HepG2 (cell line): ENCODE data around the gene FKBP8. TPM values are rescaled to one million over a fixed set of nuclear protein-coding genes. Genes with fewer than 3 reads are reported as not detected.

Source experiments
- ATAC-seq: fragments of 200-7000 bp; cut with Tn5 transposase; 3 replicates; pipeline ENCODE4 v1.9.1; 2020; ENCODE audit warnings: mild to moderate bottlenecking, moderate library complexity
- BruUV-seq: library from RNA; stranded (reverse); fragments of 400-500 nt; replicated peaks from 2 replicates; lab custom pipeline; 2021; lab: Mats Ljungman, UMichigan
- CTCF ChIA-PET: fragments of 300-600 bp; formaldehyde crosslinking; extraction: SDS; loops from one replicate; lab custom pipeline; 2021; ENCODE audit warnings: low total read pairs, inconsistent platforms, low intra/inter-chr PET ratio; lab: Yijun Ruan, JAX
- POLR2A ChIA-PET: fragments of 350-600 bp; sonication (Branson Sonifier 250); formaldehyde crosslinking; loops from one replicate; lab custom pipeline; 2020; ENCODE audit warnings: antibody characterized with exemption, inconsistent platforms; lab: Yijun Ruan, JAX
- DNase-seq: peaks from one replicate; pipeline ENCODE4 v3.0.0-alpha.2; 2015; ENCODE audit warnings: low spot score
- FAIRE-seq: peaks from 3 replicates; lab custom pipeline; 2011; peaks lifted over from hg19 to GRCh38; lab: Jason Lieb, UNC
- H2AFZ ChIP-seq: one replicate; pipeline ENCODE4 v1.6.1; 2011; ENCODE audit warnings: low read length, inconsistent platforms
- H3K27ac ChIP-seq: fragments of 300-600 bp; 3 replicates; pipeline ENCODE4 v1.8.0; 2011; ENCODE audit warnings: mixed run types, mild to moderate bottlenecking, mixed read lengths, low read length, inconsistent platforms; ENCODE audit not compliant: insufficient read depth; ENCODE audit errors: extremely low read length
- H3K27me3 ChIP-seq, 2 experiments: fragments of 200-600 bp in 1 of 2; 2 replicates in 1 of 2; 3 replicates in 1 of 2; pipeline versions ENCODE4 v1.6.0 to v1.8.0; 2011; ENCODE audit warnings: low read length in 2 of 2, mild to moderate bottlenecking in 2 of 2, moderate library complexity in 2 of 2, inconsistent platforms in 1 of 2; ENCODE audit not compliant: insufficient read depth in 2 of 2, control insufficient read depth in 1 of 2
- H3K36me3 ChIP-seq, 2 experiments: fragments of 200-600 bp in 1 of 2; replicated peaks in 1 of 2; 2 replicates in 1 of 2; 3 replicates in 1 of 2; pipeline versions ENCODE4 v1.5.1 to v1.8.0; 2011; ENCODE audit warnings: low read length in 2 of 2, inconsistent platforms in 1 of 2; ENCODE audit not compliant: insufficient read depth in 2 of 2, control insufficient read depth in 1 of 2
- H3K4me1 ChIP-seq: 2 replicates; pipeline ENCODE4 v1.5.1; 2012; ENCODE audit warnings: low read length, inconsistent platforms; ENCODE audit not compliant: insufficient read depth
- H3K4me2 ChIP-seq: 2 replicates; pipeline ENCODE4 v1.6.0; 2011; ENCODE audit warnings: low read depth, low read length, inconsistent platforms
- H3K4me3 ChIP-seq, 3 experiments: fragments of 200-600 bp in 1 of 3; sonication (generic), shearing (Covaris generic) in 1 of 3; replicated peaks in 1 of 3; 2 replicates each; pipeline ENCODE4 v1.5.1; 2011 to 2016; ENCODE audit warnings: low read length in 3 of 3, inconsistent platforms in 2 of 3, low read depth in 2 of 3, mild to moderate bottlenecking in 2 of 3, control low read depth in 1 of 3, mixed read lengths in 1 of 3; ENCODE audit not compliant: insufficient read depth in 1 of 3
- H3K79me2 ChIP-seq: one replicate; pipeline ENCODE4 v1.6.1; 2011; ENCODE audit warnings: low read length, inconsistent platforms; ENCODE audit not compliant: insufficient read depth
- H3K9ac ChIP-seq: 2 replicates; pipeline ENCODE4 v1.6.0; 2011; ENCODE audit warnings: mild to moderate bottlenecking, low read depth, low read length, inconsistent platforms; ENCODE audit not compliant: insufficient read depth
- H3K9me3 ChIP-seq: 2 replicates; pipeline ENCODE4 v1.5.1; 2012; ENCODE audit warnings: mild to moderate bottlenecking, low read length
- H4K20me1 ChIP-seq: 2 replicates; pipeline ENCODE4 v1.6.0; 2011; ENCODE audit warnings: inconsistent platforms, mild to moderate bottlenecking, low read length, moderate library complexity; ENCODE audit not compliant: insufficient read depth
- FOXK2 ChIP-seq: fragments of 450-650 bp; IDR thresholded peaks from 2 replicates; pipeline ENCODE4 v1.6.1; 2016
- GABPB1 ChIP-seq: IDR thresholded peaks from 2 replicates; pipeline ENCODE4 v1.6.1; 2016; ENCODE audit warnings: mild to moderate bottlenecking, missing genetic modification reagents, moderate library complexity, missing compliant biosample characterization
- KDM6A ChIP-seq: IDR thresholded peaks from 2 replicates; pipeline ENCODE4 v1.6.1; 2016; ENCODE audit warnings: low read depth
- NR2F1 ChIP-seq, 2 experiments: fragments of 450-650 bp in 1 of 2; formaldehyde crosslinking in 1 of 2; IDR thresholded peaks; 2 replicates each; pipeline versions ENCODE4 v1.5.0 to v1.6.1; 2016 to 2020; ENCODE audit warnings: mild to moderate bottlenecking in 1 of 2, missing compliant biosample characterization in 1 of 2, missing genetic modification reagents in 1 of 2, moderate library complexity in 1 of 2
- ZNF12 ChIP-seq: sonication (generic); formaldehyde crosslinking; IDR thresholded peaks from 2 replicates; pipeline ENCODE4 v1.5.0; 2020; ENCODE audit warnings: missing genetic modification reagents
- ZNF562 ChIP-seq: sonication (generic); formaldehyde crosslinking; IDR thresholded peaks from 2 replicates; pipeline ENCODE4 v1.8.0; 2022; ENCODE audit warnings: missing genetic modification reagents, borderline replicate concordance
- ZNF563 ChIP-seq: sonication (generic); formaldehyde crosslinking; IDR thresholded peaks from 2 replicates; pipeline ENCODE4 v1.8.0; 2022; ENCODE audit warnings: mild to moderate bottlenecking, moderate library complexity, missing genetic modification reagents
- ZNF724P ChIP-seq: sonication (generic); formaldehyde crosslinking; IDR thresholded peaks from 2 replicates; pipeline ENCODE4 v1.8.0; 2022; ENCODE audit warnings: missing genetic modification reagents, borderline replicate concordance
- WGBS: methylation state at CpG from one replicate; pipeline ENCODE4 v1.1.6; 2017; ENCODE audit warnings: low lambda C conversion rate; 5-methylcytosine and 5-hydroxymethylcytosine counted together
- in situ Hi-C: cut with HindIII; loops from 2 replicates; pipeline ENCODE4 v1.10.0; 2017; ENCODE audit warnings: low pct_unique_long_range_greater_than_20kb; ENCODE audit not compliant: extremely low pct_ligation_motif_present
- intact Hi-C: fragments of 100-400 bp; cut with micrococcal nuclease; formaldehyde crosslinking; loops from one replicate; pipeline ENCODE4 v1.10.0; 2022; ENCODE audit not compliant: unreplicated experiment
- polyA plus RNA-seq, 8 experiments: library from polyadenylated mRNA; depleted of rRNA in 3 of 8; stranded (reverse) in 7 of 8; unstranded in 1 of 8; fragments of >200 nt; fragmentation: Illumina TruSeq in 4 of 8; extraction: Trizol in 4 of 8; gene quantifications; 2 replicates each; pipeline versions ENCODE4 v1.2.1 to v1.2.3, GENCODE V29; 2011 to 2016; ENCODE audit warnings: low read depth in 4 of 8, missing spikeins in 1 of 8, mixed read lengths in 1 of 8; ENCODE audit not compliant: insufficient read depth in 1 of 8
- total RNA-seq, 5 experiments: library from RNA; depleted of rRNA; stranded (reverse); fragments of >200 nt; fragmentation: Illumina TruSeq; extraction: Trizol; gene quantifications; 2 replicates each; pipeline ENCODE4 v1.2.3, GENCODE V29; 2016; ENCODE audit warnings: low read depth in 1 of 5
- TF ChIP-seq, protein P1 (sequence below): sonication (generic); formaldehyde crosslinking; IDR thresholded peaks from 2 replicates; pipeline ENCODE4 v1.5.0; 2020; ENCODE audit warnings: missing genetic modification reagents
- TF ChIP-seq, protein P2 (sequence below): sonication (generic); formaldehyde crosslinking; IDR thresholded peaks from 2 replicates; pipeline ENCODE4 v1.9.0; 2021; ENCODE audit warnings: mild to moderate bottlenecking, missing genetic modification reagents

The FKBP8 gene
- total and polyA plus RNA-seq, 2 of the 13 experiments (the other 11 are each of a cell fraction or from before 2014, with no cell fraction given): 81.7 to 93.9 TPM

DNA sequence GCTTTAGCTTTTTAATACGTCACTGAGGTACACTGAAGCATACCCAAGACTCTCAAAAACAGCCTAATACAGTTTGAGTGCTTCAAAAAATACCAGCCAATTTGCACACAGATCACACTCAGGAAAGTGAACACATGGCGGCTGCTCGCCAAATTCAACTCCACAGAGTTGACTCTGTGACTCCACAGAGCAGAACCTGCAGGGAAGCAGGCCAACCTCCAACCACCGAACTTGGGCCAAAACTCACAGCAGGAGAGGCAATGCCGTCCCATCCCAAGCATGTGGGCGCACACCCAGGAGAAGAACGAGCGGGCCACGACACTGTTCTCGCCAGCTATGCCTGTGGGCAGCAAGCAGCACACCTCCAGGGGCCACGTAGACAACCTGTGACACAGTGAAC is 42.6 kb downstream of the FKBP8 start (continued):
- TF ChIP-seq FOXK2 (no peak), KDM6A (CRISPR knock-in tag) (no peak), ZNF562 (CRISPR knock-in tag) (no peak), NR2F1 (CRISPR knock-in tag; IDR thresholded peaks at IDR 0.05) (no peak), ZNF724P (CRISPR knock-in tag) (no peak), GABPB1 (CRISPR knock-in tag) (no peak), ZNF12 (CRISPR knock-in tag) (no peak)

DNA sequence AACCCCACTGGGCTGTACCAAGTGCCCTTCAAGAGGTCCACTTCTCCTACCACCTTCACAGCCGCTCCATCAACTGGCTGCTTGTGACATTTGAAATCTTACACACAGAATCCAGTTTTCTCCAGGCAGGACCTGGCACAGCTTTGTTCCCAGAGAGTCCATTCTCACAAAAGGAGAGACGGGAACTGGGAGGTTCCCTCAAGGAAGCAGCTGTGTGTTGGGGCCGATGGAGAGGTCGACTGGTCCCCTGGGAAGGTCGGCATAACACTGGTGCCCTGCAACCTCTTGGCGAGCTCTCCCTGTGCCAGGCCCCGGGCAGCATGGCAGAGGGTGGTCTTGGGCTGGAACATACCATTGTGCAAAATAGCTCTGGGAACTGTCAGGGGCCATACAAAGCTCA is 43.0 kb downstream of the FKBP8 start:
- TF ChIP-seq ZNF563: no peak
- TF ChIP-seq, protein P1, sequence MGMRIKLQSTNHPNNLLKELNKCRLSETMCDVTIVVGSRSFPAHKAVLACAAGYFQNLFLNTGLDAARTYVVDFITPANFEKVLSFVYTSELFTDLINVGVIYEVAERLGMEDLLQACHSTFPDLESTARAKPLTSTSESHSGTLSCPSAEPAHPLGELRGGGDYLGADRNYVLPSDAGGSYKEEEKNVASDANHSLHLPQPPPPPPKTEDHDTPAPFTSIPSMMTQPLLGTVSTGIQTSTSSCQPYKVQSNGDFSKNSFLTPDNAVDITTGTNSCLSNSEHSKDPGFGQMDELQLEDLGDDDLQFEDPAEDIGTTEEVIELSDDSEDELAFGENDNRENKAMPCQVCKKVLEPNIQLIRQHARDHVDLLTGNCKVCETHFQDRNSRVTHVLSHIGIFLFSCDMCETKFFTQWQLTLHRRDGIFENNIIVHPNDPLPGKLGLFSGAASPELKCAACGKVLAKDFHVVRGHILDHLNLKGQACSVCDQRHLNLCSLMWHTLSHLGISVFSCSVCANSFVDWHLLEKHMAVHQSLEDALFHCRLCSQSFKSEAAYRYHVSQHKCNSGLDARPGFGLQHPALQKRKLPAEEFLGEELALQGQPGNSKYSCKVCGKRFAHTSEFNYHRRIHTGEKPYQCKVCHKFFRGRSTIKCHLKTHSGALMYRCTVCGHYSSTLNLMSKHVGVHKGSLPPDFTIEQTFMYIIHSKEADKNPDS (CRISPR knock-in tag): no peak
- TF ChIP-seq, protein P2, sequence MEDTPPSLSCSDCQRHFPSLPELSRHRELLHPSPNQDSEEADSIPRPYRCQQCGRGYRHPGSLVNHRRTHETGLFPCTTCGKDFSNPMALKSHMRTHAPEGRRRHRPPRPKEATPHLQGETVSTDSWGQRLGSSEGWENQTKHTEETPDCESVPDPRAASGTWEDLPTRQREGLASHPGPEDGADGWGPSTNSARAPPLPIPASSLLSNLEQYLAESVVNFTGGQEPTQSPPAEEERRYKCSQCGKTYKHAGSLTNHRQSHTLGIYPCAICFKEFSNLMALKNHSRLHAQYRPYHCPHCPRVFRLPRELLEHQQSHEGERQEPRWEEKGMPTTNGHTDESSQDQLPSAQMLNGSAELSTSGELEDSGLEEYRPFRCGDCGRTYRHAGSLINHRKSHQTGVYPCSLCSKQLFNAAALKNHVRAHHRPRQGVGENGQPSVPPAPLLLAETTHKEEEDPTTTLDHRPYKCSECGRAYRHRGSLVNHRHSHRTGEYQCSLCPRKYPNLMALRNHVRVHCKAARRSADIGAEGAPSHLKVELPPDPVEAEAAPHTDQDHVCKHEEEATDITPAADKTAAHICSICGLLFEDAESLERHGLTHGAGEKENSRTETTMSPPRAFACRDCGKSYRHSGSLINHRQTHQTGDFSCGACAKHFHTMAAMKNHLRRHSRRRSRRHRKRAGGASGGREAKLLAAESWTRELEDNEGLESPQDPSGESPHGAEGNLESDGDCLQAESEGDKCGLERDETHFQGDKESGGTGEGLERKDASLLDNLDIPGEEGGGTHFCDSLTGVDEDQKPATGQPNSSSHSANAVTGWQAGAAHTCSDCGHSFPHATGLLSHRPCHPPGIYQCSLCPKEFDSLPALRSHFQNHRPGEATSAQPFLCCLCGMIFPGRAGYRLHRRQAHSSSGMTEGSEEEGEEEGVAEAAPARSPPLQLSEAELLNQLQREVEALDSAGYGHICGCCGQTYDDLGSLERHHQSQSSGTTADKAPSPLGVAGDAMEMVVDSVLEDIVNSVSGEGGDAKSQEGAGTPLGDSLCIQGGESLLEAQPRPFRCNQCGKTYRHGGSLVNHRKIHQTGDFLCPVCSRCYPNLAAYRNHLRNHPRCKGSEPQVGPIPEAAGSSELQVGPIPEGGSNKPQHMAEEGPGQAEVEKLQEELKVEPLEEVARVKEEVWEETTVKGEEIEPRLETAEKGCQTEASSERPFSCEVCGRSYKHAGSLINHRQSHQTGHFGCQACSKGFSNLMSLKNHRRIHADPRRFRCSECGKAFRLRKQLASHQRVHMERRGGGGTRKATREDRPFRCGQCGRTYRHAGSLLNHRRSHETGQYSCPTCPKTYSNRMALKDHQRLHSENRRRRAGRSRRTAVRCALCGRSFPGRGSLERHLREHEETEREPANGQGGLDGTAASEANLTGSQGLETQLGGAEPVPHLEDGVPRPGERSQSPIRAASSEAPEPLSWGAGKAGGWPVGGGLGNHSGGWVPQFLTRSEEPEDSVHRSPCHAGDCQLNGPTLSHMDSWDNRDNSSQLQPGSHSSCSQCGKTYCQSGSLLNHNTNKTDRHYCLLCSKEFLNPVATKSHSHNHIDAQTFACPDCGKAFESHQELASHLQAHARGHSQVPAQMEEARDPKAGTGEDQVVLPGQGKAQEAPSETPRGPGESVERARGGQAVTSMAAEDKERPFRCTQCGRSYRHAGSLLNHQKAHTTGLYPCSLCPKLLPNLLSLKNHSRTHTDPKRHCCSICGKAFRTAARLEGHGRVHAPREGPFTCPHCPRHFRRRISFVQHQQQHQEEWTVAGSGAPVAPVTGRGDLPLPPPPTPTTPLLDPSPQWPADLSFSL (CRISPR knock-in tag): no peak
- peaks cover 94% of the 10 kb centered on the region for H3K79me2 ChIP-seq
- no peaks in the 10 kb centered on the region for H3K9me3 ChIP-seq
- ChIA-PET CTCF (no interaction called here), POLR2A (no interaction called here)
- no TSS peak for BruUV-seq
- intact Hi-C loops (no loop called here), in situ Hi-C loops (no loop called here)
- no peak for ATAC-seq
- H3K4me2 ChIP-seq: no peak overlapping the region
- H3K4me3 ChIP-seq: no peak overlapping the region
- peaks cover 0 to 6% of the 10 kb centered on the region in 2 experiments; a peak in 1 of 5 replicates for H3K36me3 ChIP-seq
- H3K27me3 ChIP-seq: no peaks in the 10 kb centered on the region
- peaks cover 55% of the 10 kb centered on the region for H3K4me1 ChIP-seq
- no peak for DNase-seq
- no peak overlapping the region for H3K27ac ChIP-seq
- H3K9ac ChIP-seq: no peak overlapping the region
- no peak overlapping the region for H2AFZ ChIP-seq
- H4K20me1 ChIP-seq: peaks cover 81% of the 10 kb centered on the region
- FAIRE-seq: no peak
- 96% methylated on average over 7 of the region's 7 CpGs for WGBS
